ENCODE measurements around the gene SORT1. TPM values are rescaled to one million over a fixed set of nuclear protein-coding genes. Genes with fewer than 3 reads are reported as not detected.

The SORT1 gene
- total and polyA plus RNA-seq, 2 of the 13 experiments (the other 11 are each of a cell fraction or from before 2014, with no cell fraction given) = 32.4 to 93.0 TPM

DNA sequence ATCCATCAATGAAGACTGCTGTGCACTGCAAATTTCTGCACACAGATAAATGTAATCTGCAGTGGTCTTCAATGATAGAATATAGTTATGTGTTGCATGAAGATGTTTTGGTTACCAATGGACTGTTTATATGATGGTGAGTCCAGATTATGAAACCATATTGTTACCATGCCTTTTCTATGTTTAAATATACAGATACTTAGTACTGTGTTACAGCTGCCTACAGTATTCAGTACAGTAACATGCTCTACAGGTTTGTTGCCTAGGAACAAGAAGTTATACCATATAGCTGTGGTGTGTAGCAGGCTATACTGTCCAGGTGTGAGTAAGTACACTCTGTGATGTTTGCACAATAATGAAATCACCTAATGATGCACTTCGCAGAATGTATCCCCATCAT lies 40.8 kb downstream of the SORT1 start:
- Histone ChIP-seq H3K9ac (ENCODE audit: insufficient read depth, low read depth, low read length) (no peak overlapping the region), H3K27ac (ENCODE audit: extremely low read length, insufficient read depth, low read length) (no peak overlapping the region), H3K4me3 (replicated peaks in 1 of 3; ENCODE audit: insufficient read depth in 1 of 3, low read depth in 2 of 3, low read length in 3 of 3) (no peak overlapping the region), H3K36me3 (replicated peaks in 1 of 2; ENCODE audit: control insufficient read depth in 1 of 2, insufficient read depth in 2 of 2, low read length in 2 of 2) (peaks cover 9 to 27% of the 10 kb centered on the region in 2 experiments), H3K79me2 (ENCODE audit: insufficient read depth, low read length) (no peaks in the 10 kb centered on the region), H3K4me1 (ENCODE audit: insufficient read depth, low read length) (peaks cover 3% of the 10 kb centered on the region), H2AFZ (ENCODE audit: low read length) (no peak overlapping the region), H4K20me1 (ENCODE audit: insufficient read depth, low read length) (no peaks in the 10 kb centered on the region), H3K27me3 (ENCODE audit: control insufficient read depth in 1 of 2, insufficient read depth in 2 of 2, low read length in 2 of 2) (no peaks in the 10 kb centered on the region), H3K4me2 (ENCODE audit: low read depth, low read length) (no peak overlapping the region), H3K9me3 (ENCODE audit: low read length) (no peaks in the 10 kb centered on the region)
- BruUV-seq (replicated peaks) = no TSS peak
- ATAC-seq (no peak), FAIRE-seq (no peak), DNase-seq (ENCODE audit: low spot score) (no peak)
- intact Hi-C loops (cut with micrococcal nuclease; ENCODE audit: unreplicated experiment) (no loop called here), in situ Hi-C loops (cut with HindIII; ENCODE audit: extremely low pct_ligation_motif_present, low pct_unique_long_range_greater_than_20kb) (no loop called here)
- CTCF ChIA-PET (ENCODE audit: low intra/inter-chr PET ratio, low total read pairs) = no interaction called here
- 100% methylated on average over 1 of the region's 1 CpG for WGBS (ENCODE audit: low lambda C conversion rate)
- POLR2A ChIA-PET = interaction anchor here (0.7 kb wide), 1 partner anchor 10 kb away, joined by 3 read pairs; no protein-coding TSS in a partner anchor
- TF ChIP-seq SP2 (CRISPR knock-in tag; IDR thresholded peaks at IDR 0.05) (no peak), PAWR (CRISPR knock-in tag; IDR thresholded peaks at IDR 0.05; ENCODE audit: borderline replicate concordance) (no peak), MTA1 (CRISPR knock-in tag; IDR thresholded peaks at IDR 0.05; ENCODE audit: borderline replicate concordance) (no peak), ZNF326 (CRISPR knock-in tag; IDR thresholded peaks at IDR 0.05; ENCODE audit: borderline replicate concordance) (no peak), POLR2AphosphoS2 (IDR thresholded peaks at IDR 0.05; ENCODE audit: low read depth, low read length) (no peak), CCDC6 (CRISPR knock-in tag; IDR thresholded peaks at IDR 0.05) (no peak), MEIS1 (CRISPR knock-in tag; IDR thresholded peaks at IDR 0.05; ENCODE audit: borderline replicate concordance) (no peak), ZSCAN29 (CRISPR knock-in tag; conservative IDR thresholded peaks at IDR 0.05) (no peak), ZFP36L2 (CRISPR knock-in tag; IDR thresholded peaks at IDR 0.05) (no peak), ZNF792 (CRISPR knock-in tag; IDR thresholded peaks at IDR 0.05) (no peak)
- TF ChIP-seq, protein P1, sequence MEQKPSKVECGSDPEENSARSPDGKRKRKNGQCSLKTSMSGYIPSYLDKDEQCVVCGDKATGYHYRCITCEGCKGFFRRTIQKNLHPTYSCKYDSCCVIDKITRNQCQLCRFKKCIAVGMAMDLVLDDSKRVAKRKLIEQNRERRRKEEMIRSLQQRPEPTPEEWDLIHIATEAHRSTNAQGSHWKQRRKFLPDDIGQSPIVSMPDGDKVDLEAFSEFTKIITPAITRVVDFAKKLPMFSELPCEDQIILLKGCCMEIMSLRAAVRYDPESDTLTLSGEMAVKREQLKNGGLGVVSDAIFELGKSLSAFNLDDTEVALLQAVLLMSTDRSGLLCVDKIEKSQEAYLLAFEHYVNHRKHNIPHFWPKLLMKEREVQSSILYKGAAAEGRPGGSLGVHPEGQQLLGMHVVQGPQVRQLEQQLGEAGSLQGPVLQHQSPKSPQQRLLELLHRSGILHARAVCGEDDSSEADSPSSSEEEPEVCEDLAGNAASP (CRISPR knock-in tag; IDR thresholded peaks at IDR 0.05; ENCODE audit: borderline replicate concordance) = no peak
